ENCODE data around the gene RALGPS1.

The RALGPS1 gene

DNA sequence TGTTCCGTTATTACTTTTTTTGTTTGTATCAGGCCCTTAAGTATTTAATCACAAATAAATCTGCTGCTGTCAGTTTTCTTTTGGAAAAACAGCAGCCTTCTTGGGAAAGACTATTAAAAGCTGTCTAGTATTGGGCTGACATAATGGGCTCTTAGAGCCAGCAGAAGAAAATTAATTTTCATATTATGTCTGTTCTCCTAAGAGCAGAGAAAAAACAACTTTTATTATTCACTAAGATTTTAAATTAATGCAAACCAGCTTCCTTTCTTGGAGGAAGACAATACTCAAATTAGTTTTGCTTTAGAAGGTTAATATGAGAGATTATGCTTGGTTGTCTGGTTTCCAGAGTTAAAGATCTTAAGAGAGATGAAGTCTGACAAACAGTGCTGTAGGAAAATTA is 319.4 kb downstream of the RALGPS1 start:
- DNase-seq (ENCODE audit: low read depth in 3 of 3, low spot score in 1 of 3): no peak

DNA sequence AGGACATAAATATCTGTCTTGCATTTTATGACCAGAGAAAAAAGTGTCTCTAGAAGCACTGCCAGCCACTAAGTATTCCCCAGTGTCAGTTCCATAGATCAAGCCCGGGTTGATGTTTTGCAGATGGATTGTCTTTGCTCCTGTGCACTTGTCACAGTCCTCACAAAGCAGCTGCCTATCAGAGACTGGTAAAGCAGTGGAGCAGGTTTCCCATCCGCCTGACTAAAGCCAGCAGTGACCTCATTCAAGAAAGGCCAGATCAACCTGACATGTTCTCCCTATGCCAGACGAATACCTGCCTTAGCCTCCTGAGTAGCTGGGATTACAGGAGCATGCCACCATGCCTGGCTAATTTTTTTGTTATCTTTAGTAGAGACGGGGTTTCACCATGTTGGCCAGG is 323.2 kb downstream of the RALGPS1 start:
- no peak for DNase-seq (ENCODE audit: low read depth in 3 of 3, low spot score in 1 of 3)

DNA sequence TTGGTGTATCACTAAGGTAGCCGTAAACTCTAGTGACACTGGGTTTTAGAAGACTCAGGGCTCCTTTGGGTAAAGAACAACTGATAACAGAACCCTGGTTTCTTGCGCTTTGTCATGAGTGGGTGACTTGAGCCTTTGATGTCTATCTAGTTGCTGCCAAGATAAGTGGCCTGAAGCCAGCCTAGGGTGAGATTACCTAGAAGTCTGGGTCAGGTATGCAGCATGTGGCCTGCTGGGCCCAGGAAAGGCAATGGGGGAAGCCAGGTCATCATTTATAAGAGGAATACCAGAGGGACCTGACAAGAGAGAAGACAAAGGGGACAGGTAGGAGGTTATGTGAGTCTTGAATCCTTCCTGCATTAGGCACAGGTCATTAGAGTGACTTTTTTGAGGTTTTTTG is 326.8 kb downstream of the RALGPS1 start:
- DNase-seq (ENCODE audit: low read depth in 3 of 3, low spot score in 1 of 3): no peak

DNA sequence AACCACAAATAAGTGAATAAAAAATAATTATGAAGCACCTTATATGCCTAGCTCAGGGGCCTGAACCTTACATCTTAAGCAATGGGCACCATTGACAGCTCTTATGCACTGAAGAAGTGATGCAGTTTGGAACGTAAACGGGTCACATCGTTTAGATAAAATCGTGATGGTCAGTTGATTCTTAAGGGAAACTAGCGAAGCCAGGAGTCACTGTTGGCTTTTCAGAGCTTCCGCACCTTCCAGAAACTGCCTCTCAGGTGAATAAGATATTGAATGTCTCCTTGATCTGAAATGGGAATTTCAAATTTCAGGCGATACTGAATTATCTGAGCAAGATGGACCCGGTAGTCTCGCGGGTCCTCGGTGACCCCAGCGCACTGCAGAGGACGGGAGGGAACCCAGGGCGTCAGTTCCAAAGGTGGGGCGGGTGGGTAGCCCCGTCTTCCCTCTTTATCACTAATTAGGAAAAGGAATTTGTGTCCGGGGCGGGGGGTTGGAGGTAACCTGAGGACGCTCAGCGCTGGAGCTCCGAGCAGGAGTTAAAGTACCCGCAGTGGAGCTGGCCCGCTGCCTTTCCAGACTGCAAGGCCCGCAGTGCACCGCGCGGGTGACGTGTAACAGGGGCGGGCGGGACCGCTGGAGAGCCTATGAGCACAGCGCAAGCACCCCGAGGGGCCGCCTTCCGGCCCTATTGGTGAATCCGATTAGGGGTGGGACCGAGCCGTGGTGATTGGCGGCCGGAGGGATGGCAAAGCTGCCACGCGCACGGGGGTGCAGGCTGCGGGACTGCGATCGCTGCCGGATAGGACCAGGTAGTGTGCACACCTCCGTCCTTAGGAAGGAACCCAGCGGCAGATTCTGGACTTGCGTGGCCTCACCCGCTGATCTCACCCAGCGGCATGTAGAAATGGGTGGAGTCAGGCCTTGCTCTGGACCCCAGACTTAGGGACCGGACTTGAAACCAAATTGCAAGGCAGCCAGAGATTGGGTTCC is 330.3 kb downstream of the RALGPS1 start:
- peak; percentile 81 to 90 (median 84) for DNase-seq (ENCODE audit: low read depth in 3 of 3, low spot score in 1 of 3)

DNA sequence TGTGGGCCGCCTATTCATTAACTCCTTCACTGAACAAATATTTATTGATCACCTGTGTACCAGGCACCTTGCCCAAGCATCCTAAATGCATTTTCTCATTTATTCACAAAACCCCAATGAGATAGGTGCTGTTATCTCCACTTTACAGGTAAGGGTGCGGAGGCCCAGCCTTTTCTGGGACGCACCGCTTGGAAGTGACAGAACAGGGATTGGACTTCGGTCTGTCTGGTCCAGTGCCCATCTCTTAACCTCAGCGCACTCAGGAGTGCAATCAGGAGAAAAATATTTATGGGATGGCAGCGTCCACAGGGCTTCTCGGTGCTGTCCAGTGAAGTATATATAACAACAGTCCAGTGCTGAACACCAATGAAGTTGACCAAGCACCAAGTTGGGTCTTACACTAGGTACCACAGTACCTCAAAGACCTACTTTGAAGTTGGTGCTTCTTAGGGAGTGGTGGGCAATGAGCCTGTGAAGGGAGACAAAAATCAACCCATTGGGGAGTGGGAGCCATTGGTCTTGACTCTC is 331.1 kb downstream of the RALGPS1 start:
- no peak for DNase-seq (ENCODE audit: low read depth in 3 of 3, low spot score in 1 of 3)

DNA sequence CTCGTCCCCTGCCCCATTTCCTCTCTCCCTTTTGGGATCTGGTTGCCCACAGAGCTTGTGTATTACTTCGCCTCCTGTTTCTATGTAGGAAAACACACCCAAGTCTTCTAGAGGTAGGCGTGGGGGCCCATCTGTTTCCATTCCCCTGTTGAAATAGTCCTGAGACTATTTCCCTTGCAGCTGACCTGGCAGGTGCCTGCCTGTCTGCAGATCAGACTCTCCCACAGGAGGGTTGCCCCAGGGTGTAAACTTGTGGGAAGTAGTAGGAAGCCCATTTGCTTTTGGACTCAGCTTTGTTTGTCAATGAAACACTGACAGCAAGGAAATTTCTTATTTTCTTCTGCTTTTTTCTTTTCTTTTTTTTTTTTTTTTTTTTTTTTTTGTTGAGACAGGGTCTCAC is 333.7 kb downstream of the RALGPS1 start:
- no peak for DNase-seq (ENCODE audit: low read depth in 3 of 3, low spot score in 1 of 3)

DNA sequence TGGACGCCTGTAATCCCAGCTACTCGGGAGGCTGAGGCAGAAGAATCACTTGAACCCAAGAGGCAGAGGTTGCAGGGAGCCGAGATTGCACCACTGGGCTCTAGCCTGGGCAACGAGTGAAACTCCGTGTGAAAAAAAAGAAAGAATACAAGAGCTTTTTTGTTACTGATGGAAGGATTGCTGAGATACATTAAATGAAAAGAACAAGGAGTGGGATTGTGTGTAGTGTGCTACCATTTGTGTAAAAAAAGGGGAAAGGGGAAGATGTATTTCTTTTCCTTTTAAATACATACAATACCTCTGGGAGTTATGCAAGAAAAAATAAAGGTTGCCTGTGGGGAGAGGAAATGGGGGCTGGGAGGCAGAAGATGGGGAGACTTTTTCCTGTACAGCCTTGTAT is 335.3 kb downstream of the RALGPS1 start:
- DNase-seq (ENCODE audit: low read depth in 3 of 3, low spot score in 1 of 3): no peak

DNA sequence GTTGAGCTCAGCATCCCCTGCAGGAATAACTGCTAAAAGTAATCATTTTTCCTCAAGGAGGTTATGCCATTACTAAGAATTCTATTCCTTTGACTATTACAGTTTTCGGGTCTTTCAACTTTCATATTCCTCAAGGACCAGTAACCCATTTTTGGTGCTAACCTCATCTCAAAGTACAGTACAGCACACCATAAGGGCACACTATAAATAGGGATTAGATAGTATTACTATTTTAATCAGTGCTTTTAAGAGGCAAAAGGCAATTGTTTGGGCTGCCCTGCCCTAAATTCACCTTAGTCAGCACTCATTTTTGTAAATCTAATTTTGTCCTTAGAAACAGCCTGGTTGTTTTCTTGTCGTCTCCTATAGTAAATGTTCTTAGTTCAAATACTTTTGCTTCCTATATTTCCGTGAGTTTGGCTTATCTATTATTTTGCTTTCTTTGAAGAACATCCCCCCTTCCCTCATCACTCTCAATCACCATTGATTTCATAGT is 336.4 kb downstream of the RALGPS1 start:
- no peak for DNase-seq (ENCODE audit: low read depth in 3 of 3, low spot score in 1 of 3)

DNA sequence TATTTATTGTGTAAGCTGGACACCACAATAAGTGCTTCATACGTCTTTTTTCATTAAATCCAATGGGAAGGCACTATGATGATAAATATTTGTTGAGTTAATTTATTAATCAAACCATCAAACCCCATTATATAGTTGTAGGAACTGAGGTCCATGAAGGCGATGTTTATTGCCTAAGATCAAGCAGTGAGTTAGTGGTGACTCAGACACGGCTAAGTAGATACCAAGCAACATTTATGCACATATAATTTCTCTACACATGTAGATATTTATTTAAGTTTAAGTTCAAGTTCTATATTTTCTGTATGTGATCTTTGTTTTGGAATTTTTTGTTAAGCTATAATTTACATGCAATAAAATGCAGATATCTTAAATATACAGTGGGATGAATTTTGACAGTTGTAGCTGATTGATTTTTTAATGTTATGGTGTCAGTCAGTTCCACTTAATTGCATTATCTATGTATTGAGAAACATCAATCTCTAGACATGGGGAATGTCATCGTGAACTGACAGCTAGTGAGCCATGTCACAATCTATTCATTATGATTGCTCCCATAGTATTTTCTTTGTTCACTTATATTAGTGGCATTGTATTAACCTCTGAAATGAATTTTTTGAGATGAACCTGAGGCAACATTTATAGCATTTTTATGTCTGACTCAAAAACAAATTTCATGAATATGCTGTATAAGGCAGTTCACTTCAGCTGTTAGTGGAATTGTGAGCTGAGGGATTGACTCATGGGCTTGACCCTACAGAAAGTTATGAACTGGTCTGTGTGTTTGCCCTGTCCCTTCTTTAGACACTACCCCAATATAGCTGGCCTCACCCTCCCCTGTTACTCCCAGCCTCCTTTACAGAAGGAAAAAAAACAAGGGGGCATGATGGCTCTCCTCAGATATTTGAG is 338.1 kb downstream of the RALGPS1 start:
- no peak for DNase-seq (ENCODE audit: low read depth in 3 of 3, low spot score in 1 of 3)

DNA sequence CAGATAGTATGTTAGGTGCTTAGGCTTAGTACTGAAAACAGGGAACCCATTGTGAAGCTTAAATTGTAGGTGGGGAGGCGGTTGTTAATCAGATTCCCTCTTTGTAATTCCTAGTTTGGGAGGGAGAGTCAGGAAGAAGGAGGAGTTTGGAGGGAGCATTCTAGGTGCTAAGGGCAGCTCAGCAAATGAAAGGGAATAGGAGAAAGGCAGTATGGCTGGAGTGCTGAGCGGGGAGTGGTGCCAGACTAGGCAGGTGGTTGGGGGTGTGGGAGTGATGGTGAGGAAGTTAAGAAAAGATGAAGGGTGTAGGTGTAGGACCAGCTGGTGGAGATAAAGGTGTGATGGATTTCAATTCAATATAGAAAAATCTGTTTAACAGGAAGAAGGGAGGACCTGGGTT is 338.9 kb downstream of the RALGPS1 start:
- DNase-seq (ENCODE audit: low read depth in 3 of 3, low spot score in 1 of 3): no peak

DNA sequence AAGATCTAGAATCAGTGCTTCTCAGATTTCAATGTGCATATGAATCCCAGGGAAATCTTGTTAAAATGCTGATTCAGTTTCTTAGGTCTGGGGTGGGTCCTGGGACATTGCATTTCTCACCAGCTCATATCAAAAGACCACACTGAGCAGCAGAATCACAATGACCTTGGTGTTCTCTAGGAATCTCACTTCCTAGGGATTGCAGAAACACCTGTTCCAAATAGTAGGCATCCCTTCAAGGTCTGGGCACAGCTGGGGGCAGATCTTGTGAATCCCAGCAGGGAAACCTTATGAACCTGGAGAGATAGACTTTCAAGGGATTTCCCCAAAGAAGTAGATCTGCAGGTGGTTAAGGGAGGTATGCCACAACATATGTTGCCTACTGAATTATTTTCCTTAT is 341.1 kb downstream of the RALGPS1 start:
- no peak for DNase-seq (ENCODE audit: low read depth in 3 of 3, low spot score in 1 of 3)

DNA sequence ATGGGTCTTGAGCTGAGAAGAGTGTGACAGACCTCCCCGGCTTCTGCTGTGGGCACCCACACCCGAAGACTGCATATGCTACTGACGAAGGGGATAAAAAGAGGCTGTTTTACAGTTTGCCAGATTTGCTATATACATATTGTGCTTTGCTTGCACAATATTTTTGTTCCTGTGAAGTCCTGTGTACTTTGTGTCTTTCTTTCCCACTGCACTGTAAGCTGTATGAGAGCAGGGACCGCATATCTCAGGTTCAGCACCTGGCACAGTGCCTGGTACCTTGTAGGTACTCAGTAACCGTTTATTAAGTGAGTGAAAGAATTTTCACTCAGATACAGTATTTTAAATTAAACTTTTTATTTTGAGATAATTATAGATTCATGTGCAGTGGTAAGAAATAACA is 341.7 kb downstream of the RALGPS1 start:
- DNase-seq (ENCODE audit: low read depth in 3 of 3, low spot score in 1 of 3): no peak

DNA sequence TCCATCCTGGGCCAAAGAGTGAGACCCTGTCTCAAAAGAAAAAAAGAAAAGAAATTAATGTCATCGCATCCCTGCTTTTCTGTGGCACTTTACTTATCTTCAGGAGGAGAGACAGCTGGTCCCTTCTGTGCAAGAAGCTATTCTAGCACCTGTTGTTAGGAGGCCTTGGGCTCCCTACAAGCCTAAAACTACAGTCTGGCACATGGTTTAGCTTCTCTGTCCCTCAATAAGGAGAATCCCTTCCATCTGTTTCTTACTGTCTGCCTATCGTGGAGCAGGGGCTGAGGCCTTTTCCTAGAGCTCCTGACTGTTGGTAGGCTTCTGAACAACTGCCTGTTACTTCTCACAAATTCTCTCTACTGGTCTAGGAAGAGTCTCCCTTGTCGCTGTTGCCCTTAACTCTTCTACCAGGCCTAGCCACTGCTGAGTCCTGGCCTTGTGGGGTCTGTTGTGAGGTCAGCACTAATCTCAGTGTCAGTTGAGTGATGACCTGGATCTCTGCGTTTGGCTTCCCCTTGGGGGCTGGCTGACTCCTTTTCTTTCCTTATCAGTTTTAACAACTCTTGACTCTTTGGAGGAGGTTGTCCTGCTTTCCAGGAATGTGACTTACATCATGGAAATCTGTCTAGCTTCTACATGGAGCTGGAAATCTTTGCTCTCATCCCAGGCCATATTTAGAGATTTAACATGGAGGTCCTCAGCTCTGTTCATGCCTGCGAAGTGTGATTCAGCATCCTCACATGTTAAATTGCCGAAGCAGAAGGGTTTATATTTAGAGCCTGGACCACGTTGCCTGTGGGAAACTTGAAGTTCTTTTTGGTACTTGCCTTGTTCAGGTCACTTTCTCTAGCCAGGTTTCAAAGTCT is 344.3 kb downstream of the RALGPS1 start:
- no peak for DNase-seq (ENCODE audit: low read depth in 3 of 3, low spot score in 1 of 3)

DNA sequence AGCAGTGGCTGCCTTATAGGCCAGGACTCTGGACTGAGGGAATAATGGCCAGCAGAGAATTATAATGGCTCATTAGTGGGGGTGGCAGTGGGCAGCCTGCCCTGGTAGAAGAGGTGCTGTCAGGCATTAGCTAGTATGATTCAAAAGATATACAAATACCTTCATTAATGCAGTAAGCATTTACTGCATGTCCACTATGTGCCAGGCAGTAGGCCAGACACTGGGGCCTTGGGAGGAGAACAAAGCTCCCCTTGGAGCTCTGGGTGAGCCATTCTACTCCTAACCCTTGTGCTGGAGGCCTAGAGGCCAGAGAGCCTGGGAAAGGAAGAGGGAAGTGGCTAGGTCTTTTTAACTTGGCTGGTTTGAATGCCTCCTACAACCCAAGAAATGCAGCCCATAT is 348.0 kb downstream of the RALGPS1 start:
- no peak for DNase-seq (ENCODE audit: low read depth in 3 of 3, low spot score in 1 of 3)

DNA sequence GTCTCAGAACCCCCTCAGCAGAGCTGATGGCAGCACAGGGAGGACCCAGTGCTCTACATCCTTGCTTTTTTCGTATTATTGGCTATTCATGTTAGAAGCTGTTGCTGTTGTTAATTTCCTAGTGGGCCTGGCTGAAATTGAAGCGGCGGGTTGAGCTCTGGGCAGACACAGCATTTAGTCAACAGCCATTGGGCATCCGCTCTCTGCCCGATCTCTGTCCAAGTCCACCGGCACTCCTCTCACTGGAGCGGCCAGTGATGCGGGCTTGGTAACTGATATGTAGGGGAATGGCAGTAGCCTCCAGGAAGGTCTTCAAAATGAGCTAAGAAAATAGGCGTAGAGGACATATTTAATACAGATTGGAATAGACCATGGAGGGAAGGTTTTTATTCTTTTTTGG is 348.7 kb downstream of the RALGPS1 start:
- no peak for DNase-seq (ENCODE audit: low read depth in 3 of 3, low spot score in 1 of 3)

DNA sequence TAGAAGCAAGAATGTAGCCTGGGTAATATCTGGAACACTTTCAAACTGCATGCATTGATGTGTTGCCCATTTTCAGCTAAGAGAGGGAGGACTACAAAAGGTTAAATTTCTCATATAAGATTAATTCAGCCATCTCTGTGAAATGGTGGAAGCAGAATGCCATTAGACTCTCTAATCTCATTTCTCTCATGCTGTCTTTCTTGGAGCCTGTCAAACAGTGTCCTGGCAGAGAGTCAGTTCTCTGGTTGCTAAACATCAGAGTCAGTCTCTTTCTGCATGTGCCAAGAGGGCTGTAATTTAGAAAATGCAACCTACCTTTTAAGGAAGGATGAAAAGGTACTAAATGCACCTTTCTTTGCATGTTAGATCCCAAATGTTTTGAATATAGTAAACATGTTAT is 349.1 kb downstream of the RALGPS1 start:
- no peak for DNase-seq (ENCODE audit: low read depth in 3 of 3, low spot score in 1 of 3)

DNA sequence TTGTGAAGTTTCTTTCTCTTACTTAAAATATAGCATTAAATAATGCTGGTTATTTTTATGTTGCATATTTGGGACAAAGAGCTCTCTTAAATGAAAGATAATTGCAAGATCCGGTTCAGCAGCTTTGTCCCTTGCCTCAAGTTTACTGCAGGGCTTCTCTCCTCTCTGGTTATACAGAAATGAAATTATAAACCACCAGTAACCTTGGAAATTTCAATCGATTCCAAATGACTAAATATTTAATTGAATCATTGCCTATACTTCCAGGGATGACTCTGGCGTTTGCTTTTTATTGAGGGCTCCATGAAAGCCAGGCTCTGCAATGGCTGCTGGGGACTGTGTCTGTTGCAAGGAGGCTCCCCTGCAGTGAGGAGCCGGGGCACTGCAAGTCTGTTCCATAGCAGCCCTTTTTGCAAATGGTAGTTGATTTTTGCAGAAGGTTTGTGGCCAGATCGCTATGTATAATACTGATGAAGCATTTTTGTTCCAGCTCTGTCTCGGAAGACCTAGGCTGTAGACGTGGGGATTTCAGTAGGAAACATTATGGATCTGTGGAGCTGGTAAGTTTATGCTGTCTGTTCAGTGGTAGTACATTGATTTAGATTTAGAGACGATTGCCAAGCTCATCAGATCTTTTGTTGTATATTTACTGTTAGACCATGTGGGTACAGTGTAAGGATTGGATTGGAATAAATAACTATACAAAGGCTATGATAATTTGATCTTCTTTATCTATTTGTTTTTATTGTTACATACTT is 350.1 kb downstream of the RALGPS1 start, which contains the start of gene GARNL3:
Gene GARNL3 (plus strand): TSS at position 313 of the 758 bp plus-strand sequence. CDS start 104 bp downstream, at position 417.
- no peak for DNase-seq (ENCODE audit: low read depth in 3 of 3, low spot score in 1 of 3)

DNA sequence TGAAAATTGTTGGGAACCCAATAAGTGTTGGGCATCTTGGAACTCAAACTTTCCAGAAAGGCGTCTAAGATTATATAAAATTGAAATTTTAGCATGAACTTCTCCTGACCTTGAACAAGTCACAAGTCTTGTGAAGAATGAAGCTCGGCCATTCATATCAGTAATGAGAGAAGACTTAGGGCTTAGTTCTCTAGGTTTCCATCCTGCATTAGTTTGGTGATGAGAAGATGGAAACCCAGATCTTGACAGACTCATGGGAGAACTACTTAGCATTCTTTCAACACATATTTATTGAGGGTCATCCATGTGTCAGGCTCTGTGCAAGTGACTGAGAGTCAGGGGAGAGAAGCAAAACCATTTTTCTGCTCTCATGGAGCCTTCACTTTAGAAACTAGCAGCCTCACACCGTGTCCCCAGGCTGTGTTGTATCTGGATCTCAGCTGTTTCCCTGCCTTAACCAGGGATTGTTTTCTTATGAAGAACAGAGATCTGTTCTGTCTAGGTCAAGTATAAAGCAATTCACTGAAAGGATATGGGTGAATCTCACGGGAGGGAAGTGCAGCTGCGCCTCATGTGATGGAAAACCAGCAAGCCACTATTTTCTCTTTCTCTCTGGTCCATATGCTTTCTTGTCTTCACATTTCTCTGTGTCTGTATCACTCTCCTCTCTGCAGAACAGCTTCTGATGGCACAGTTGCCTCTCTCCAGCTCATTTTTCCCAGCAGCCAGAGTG is 353.4 kb downstream of the RALGPS1 start:
- no peak for DNase-seq (ENCODE audit: low read depth in 3 of 3, low spot score in 1 of 3)

DNA sequence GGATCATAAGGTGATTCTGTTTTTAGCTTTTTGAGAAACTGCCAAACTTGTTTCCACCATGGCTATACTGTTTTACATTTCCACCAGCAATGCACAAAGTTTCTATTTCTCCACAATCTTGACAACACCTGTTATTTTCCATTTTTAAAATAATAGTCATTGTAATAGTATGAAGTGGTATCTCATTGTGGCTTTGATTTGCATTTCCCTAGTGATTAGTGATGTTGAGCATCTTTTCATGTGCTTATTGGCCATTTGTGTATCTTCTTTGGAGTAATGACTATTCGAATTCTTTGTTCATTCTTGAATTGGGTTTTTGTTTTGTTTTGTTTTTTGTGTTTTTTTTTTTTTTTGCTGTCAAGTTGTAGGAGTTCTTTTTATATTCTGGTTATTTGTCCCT is 354.9 kb downstream of the RALGPS1 start:
- DNase-seq (ENCODE audit: low read depth in 3 of 3, low spot score in 1 of 3): no peak
